Right hindlimb (tissue), 1 donor: ENCODE data around the gene MKNK2.
"Not testable (repeated sequence)": the region's sequence is repeated elsewhere in the genome, so short reads cannot be mapped to it uniquely, and the experiment has no call there.

ENCODE experiments used
- DNase-seq: peaks from one replicate; pipeline ENCODE4 v3.0.0-alpha.2; 2018

Gene MKNK2

GRCh38 chr19:2050991-2051772, at the start of gene MKNK2:
Gene MKNK2, minus strand, starts transcription at chr19:2051244. Its CDS starts 393 bp downstream, at chr19:2050851.
- peak; percentile 94 for DNase-seq

GRCh38 chr19:2100719-2101061, 49.6 kb upstream of the MKNK2 start:
- DNase-seq, result no peak

DNA sequence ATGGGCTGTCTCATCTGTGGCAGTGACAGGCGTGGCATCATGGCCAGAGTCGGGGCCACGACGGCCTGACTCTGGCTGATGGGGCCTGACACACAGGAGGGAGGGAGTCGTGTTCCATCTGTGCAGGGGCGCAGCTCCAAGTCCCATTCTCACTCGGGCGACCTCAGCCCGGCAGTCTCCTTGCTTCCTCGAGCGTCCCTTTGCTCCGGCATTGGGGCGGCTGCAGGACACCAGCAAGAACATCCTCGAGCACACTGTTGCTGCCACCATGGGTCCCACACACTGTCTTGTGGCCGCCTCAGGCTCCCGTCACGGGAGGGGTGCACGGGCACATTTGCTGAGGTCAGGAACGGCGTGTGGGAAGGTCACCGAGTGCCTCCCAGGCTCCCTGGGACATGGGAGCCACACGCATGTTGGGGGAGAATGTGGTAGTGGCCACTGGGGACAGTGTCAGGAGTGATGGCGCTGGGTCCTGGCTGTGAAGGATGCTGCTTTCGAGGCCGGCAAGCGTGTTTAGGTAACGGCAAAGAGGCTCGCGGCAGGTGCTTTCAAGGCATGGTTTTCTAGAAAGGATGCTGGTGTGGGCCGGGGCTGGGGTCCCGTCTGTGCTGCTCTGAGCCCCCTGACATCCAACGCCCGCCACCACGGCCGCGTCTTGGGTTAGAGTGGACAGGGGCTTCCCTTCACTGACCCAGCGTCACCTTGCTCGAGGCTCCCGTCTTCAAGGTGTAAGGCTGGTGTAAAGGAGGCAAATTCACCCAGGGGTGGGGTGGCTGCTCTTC, 49.1 kb upstream of the MKNK2 start:
- no peak for DNase-seq

GRCh38 chr19:2099054-2099501, 48.0 kb upstream of the MKNK2 start:
- DNase-seq, result no peak

DNA sequence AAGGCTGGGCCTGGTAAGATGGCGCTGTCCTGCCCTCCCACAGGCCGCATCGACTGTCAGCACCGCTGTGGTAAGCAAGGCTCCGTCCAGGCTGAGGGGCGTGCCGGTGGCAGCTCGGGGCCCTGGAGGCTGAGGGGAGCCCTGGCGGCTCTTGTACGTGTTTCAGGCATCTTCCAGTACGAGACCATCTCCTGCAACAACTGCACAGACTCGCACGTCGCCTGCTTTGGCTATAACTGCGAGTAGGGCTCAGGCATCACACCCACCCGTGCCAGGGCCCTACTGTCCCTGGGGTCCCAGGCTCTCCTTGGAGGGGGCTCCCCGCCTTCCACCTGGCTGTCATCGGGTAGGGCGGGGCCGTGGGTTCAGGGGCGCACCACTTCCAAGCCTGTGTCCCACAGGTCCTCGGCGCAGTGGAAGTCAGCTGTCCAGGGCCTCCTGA, 46.9 kb upstream of the MKNK2 start:
- DNase-seq, result no peak

- DNase-seq, result no peak
Observed at GRCh38 chr19:2097203-2097885, 46.3 kb upstream of the MKNK2 start.

DNA sequence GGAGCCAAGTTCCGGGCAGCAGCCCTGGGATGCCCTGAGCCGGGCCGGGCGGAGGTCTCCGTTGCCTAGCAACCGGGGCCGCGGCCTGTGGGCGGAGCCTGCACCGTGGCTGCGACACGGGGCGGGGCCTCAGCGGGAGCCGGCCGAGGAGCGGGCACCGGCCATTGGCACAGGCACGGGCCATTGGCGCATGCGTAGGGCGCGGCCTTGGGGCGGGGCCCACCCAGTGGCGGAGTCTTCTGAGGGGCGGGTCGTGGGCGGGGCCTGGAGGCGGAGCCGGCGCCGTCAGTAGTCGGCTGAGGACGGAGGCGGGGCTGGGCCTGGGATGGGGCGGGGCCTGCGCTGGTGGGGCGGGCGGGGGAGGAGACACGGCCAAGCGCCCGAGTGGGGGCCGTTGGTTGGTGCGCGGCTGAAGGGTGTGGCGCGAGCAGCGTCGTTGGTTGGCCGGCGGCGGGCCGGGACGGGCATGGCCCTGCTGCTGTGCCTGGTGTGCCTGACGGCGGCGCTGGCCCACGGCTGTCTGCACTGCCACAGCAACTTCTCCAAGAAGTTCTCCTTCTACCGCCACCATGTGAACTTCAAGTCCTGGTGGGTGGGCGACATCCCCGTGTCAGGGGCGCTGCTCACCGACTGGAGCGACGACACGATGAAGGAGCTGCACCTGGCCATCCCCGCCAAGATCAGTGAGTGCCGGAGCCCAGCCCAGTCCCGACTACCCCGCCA, 45.6 kb upstream of the MKNK2 start, which contains the start of gene IZUMO4:
Gene IZUMO4, plus strand, starts transcription at position 436 of the 723 bp plus-strand sequence. Its CDS starts 31 bp downstream, at position 467.
- DNase-seq, result peak; percentile 99

GRCh38 chr19:2096034-2096479, 45.0 kb upstream of the MKNK2 start, which contains the start of gene MOB3A:
Gene MOB3A, minus strand, starts transcription at chr19:2096326. Its CDS starts 17,766 bp downstream, at chr19:2078560.
- DNase-seq, result no peak

GRCh38 chr19:2091926-2092525, 41.0 kb upstream of the MKNK2 start:
- DNase-seq, result not testable (repeated sequence)

DNA sequence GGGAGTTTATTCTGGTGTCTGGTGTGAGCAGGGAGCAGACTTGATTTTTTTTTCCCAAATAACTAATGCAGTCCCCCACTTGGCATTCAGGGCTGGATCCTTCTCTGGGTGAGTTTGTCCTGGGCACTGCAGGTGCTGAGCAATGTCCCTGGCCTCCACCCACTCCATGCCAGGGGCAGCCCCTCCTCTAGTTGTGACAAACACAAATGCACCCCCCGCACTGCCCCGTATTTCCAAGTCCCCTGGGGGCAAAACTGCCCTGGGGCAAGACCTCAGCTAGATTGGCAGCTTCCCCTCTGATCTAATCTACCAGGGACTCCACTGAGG, 38.6 kb upstream of the MKNK2 start:
- DNase-seq, result no peak

DNA sequence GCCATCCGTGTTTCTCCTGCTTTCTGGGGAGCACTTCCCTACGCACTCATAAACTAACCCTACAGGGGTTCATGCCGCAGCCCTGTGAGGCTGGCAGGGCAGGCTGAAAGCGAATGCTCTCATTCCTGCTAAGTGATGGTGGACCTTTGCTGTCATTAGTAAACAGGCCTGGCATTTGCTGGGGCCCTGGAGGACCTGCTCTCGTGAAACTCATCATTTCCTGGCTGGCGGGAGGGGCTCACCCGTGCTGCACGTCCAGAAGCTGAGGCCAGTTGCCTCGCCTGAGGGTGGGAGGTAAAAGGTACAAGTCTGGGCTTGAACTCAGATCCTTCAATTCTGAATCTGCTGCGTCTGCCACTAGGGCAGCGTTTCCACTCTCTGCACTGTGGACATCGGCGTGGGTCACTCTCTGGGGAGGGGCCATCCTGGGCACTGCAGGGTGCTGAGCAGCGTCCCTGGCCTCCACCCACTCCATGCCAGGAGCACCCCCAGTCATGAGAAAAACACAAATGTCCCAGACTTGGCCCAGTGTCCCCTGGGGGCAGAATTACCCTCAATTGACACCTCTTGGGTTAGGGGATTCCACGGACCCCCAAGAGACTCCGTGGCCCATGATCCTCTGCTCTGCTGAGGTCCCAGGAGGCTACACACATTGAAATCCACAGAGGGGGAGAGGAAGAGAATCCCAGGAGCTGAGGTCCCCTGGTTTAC, 38.1 kb upstream of the MKNK2 start:
- DNase-seq, result no peak

DNA sequence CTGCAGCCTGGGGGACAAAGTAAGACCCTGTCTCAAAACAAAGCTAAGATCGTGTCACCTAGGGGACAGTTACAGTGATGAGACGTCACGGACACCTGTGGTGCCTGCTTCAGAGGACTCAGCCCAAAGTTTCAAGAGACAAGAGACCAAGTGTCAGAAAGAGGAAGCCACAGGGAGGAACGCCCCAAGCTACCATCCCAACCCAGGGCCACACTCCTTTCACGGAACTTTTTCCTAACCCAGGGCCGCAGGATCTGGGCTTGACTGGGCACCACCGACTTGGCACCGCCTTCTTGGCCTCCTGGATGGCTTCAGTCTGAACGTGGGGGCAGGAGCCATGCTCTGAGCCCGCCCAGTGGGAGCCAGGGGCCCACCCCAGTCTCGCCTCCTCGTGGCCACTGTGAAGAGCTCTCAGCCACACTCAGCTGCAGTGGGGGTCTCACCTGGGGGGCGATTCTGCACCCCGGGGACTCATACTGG, 36.6 kb upstream of the MKNK2 start:
- DNase-seq, result no peak

GRCh38 chr19:2086695-2087620, 35.9 kb upstream of the MKNK2 start:
- DNase-seq, result not testable (repeated sequence)

- peak; percentile 58 for DNase-seq
Observed at GRCh38 chr19:2084993-2085720, 34.1 kb upstream of the MKNK2 start.

GRCh38 chr19:2083174-2083854, 32.3 kb upstream of the MKNK2 start:
- peak; percentile 73 for DNase-seq

- no peak for DNase-seq
Observed at GRCh38 chr19:2081873-2082810, 31.1 kb upstream of the MKNK2 start.

DNA sequence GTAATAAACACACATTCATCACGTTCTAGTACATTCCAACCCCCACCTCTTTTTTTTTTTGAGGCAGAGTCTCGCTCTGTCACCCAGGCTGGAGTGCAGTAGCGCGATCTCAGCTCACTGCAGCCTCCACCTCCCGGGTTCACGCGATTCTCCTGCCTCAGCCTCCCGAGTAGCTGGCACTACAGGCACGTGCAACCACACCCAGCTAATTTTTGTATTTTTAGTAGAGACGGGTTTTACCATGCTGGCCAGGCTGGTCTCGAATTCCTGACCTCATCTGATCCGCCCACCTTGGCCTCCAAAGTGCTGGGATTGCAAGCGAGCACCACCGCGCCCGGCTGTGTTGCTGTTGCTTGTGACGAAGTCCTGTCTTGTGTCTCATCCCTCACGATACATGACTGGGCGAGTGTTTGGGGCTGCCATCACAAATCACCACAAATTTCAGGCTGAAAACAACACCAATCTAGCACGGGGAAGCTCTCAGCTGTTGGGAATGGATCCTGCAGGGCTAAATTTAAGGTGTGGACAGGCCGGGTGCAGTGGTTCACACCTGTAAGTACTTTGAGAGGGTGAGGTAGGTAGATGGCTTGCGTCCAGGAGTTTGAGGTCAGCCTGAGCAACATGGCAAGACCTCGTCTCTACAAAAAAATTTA, 29.4 kb upstream of the MKNK2 start:
- DNase-seq, result no peak
